GM21360 (cell line): ENCODE measurements around the gene MBLAC1.
A peak's percentile ranks its signal among the peaks of the same experiment; 100 is the strongest.

Experiments
- ATAC-seq: cut with Tn5 transposase; IDR thresholded peaks from one replicate; pipeline ENCODE4 v1.9.1; 2021; ENCODE audit warnings: mild to moderate bottlenecking, moderate library complexity; ENCODE audit not compliant: unreplicated experiment

The MBLAC1 gene, protein sequence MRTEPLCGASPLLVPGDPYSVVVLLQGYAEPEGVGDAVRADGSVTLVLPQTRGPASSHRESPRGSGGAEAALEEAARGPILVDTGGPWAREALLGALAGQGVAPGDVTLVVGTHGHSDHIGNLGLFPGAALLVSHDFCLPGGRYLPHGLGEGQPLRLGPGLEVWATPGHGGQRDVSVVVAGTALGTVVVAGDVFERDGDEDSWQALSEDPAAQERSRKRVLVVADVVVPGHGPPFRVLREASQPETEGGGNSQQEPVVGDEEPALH

DNA sequence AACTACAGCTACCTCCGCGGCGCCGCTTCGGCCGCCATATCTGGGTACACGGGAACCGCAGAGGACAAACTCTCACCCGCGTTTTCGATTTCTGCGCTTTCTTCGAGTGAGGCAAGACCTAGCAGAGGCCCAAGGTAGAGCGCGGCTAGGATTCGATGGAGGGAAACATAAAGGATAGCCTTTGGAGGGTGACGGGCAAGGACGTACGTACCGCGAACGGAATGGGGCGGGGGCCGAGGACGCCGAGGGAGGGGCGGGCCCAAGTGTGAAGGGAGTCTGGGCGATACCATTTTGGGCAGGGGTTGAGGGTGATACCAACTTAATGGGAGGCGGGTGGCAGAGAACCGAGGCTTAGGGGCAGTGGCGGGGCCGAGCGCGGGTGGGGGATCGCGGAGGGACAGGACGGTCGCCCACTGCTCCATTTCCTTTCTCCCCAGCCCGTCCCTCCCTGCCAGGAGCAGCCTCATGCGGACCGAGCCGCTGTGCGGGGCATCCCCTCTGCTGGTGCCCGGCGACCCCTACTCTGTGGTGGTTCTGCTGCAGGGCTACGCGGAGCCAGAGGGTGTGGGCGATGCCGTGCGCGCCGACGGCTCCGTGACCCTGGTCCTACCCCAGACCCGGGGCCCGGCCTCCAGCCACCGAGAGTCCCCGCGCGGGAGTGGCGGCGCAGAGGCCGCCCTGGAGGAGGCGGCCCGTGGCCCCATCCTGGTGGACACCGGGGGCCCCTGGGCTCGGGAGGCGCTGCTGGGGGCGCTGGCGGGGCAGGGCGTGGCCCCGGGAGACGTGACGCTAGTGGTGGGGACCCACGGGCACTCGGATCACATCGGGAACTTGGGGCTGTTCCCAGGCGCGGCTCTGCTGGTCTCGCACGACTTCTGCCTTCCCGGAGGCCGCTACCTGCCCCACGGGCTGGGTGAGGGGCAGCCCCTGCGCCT lies at the start of gene MBLAC1:
Gene MBLAC1, plus strand, starts transcription at position 37 of the 935 bp plus-strand sequence. Its CDS starts 429 bp downstream, at position 466.
- ATAC-seq = no peak

DNA sequence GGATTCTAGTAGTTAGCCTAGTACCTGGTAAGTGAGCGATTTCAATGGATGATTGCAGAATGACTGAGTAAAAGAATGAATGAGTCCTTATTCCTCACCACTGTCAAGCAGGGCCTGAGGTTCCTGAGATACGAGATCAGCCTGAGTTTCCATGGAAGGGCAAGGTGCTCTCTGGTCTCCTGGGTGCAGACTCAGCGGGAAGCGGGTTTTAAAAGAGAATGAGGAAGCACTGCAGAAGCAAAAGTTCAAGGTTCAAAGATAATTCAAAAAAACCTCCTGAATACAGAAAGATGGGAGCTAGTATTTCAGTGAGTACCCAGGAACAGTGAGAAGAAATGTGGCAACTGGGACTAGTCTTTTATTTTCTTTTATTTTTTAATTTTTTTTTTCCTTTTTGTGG lies 49.6 kb upstream of the MBLAC1 start:
- no peak for ATAC-seq

DNA sequence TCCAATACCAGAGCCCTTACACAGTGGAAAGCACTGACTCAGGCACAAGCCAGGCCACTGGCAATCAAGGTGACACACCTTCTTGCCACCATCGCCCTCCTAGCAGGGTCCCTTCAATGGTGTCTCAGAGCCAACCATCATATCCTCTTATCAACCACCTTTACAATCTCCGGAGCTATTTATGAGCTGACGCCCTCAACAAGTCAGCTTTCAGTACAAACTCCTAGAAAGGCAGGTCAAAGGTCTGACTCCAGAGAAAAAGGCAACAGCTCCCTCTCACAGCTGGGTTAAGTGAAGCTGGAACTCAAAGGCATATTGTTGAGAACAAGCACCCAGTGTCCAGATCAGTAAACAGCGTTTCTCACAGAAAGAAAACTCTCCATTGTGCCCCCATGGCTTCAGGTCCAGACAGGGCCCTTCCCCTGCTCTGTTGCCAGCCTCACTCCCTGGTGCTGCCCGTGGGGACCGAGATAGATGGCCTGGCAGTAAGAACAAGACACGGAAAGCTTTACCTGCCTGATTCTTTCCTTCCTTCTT lies 47.7 kb upstream of the MBLAC1 start:
- ATAC-seq = no peak

DNA sequence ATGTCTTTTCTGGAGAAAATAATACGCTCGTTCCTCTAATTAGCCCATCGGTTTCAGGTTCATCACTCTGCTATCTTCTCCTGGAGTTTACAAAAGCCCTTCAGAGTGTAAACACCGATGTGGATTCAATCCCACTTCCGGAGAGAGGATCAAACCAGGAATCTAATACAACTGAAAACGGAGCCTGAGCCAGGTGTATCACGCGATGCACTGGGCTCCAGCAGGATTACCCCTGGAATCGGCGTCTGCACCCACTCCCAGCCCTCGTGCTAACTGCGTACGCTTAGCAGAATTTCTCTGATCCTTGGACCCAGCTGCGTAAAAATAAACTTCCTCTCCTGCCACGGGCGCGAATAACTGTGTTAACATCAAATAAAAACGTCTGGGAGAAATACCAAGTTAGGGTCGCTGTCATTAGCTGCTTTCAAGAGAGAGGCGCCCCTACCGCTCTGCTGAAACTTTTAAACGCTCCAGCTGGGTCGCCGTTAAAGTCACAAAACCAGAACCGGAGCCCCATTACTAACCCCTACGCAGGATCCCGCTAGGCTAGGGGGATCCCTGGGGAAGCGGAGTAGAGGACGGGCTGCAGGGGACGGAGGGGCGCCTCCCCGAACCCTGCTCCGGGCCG lies 45.7 kb upstream of the MBLAC1 start:
- no peak for ATAC-seq

DNA sequence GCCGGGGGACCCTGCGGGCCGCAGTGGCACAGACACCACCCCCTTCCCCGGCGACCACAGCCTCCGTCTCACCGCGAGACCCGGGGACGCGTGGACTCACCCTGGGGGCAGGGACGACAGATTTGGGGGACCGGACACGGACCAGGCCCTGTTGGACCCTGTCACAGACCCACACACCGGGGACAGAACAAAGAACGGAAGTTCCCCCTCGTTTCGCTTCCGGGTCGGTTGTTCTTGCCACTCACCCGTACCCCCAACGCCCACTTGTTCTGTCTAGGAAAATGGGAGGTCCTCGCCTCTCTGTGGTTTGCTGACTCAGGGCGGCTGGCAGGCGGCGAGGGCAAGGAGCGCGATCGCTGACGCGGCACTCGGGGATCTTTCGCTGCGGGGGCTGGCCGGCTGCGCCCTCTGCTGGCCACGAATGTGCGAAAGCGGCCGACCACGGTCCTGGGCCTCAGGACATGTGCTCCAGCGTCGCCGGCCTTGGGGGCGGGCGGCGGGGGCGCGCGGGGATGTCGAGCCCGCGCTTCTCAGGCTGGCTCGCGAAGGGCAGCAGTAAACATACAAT lies 45.1 kb upstream of the MBLAC1 start, which contains the start of gene ZNF3:
Gene ZNF3, minus strand, starts transcription at position 189 of the 568 bp plus-strand sequence. CDS start 4,366 bp downstream, outside the sequence.
- peak; percentile 73 for ATAC-seq

DNA sequence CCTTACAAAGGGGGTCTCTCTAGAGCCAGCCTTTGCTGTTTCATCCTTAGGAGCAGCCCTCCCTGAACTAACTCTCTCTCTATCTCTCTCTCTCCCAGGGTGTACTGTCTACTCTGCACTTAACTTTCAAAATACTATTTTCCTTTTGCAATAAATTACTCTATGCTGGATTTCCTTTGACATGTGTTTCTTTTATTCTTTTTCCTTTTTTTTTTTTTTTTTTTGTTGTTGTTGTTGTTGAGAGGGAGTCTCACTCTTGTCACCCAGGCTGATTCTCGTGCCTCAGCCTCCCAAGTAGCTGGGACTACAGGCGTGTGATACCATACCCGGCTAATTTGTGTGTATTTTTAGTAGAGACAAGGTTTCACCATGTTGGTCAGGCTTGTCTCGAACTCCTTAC lies 43.8 kb upstream of the MBLAC1 start:
- no peak for ATAC-seq

DNA sequence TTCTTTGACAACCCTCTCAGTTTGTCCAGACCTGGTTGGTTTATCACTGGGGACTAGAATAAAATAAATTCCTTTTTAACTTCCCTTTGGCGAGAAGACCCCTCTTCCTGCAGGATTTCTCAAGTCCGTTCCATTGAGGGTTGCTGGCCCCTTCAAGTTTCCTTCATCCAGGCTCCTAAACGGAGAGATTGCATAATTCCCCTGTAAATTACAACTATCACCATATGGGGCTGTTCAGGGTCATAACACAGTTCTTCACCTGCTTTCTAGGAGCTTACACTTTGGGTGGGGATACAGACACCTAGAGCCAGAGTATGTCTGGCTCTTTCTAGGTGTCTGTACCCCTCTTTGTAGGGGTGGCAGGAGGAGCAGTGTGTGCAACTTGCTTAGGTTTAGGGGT lies 41.3 kb upstream of the MBLAC1 start:
- no peak for ATAC-seq

DNA sequence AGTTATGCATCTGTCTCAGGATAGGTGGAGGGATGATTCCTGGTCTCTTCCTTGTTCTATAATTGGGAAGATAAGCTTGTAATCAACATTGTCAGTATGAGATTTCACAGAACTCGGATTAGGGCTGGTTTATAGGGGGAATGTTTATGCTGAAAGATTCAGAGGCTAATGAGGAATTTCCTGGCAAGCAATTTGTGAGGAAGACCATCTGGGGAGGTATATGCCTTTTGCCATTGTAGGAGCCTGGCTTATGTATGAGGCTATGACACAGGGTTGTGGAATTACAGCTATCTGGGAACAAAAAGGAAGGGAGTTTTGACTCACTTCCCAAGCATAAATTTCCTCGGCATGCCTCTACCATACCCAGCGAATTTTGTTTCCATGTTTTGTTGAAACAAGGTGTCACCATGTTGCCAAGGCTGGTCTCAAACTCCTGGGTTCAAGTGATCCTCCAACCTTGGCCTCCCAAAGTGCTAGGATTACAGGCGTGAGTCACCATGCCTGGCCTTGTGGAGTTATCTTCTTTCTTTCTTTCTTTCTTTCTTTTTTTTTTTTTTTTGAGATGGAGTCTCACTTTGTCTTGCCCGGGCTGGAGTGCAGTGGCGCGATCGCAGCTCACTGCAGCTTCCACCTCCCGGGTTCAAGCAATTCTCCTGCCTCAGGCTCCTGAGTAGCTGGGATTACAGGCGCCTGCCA lies 39.6 kb upstream of the MBLAC1 start:
- ATAC-seq = no peak

DNA sequence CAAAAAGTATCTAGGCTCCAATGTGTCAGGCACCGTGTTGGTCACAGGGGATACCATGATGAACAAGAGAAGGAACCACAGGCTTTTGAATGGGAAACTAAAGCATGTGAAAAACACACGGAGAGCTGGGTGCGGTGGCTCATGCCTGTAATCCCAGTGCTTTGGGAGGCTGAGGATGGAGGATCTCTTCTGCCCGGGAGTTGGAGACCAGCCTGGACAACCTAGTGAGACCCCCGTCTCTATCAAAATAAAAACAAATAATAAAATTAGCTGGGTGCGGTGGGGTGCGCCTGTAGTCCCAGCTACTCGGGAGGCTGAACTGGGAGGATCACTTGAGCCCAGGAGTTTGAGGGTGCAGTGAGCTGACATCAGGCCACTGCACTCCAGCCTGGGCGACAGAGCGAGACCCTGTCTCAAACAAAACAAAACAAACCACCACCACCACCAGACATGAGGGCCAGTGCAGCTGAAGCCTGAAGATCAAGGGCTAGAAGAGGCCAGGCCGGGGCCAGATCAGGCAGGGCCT lies 38.6 kb upstream of the MBLAC1 start:
- ATAC-seq = no peak

DNA sequence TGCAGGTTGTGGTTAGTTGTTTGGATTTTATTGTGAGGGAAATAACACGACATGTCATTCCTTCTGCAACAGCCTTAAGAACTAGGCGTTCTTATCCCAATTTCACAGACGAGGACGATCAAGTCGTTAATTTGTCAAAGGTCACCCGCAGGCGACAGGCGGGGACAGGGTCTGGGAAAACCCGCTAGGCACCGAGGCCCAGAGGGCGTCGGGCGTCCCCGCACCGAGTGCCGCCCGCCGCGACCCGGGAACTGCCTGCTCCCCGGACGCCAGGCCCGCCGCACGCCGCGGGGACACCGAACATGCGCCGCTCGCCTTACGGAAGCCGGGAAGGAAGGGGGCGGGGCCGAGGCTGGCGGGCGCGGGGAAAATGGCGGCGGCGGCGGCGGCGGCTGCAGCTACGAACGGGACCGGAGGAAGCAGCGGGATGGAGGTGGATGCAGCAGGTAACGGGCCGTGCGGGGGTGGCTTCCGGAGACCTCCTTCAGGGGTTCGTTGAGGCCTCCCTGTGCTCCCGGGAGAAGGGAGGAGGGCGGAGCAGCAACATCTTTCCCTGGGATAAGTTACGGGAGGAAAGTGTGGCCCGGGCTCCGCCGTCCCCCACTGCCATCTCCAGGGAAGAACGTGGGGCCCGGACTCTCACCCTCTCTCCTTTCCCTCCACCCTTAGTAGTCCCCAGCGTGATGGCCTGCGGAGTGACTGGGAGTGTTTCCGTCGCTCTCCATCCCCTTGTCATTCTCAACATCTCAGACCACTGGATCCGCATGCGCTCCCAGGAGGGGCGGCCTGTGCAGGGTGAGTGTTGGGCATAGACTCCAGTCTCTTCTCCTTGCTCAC lies 37.9 kb upstream of the MBLAC1 start, which contains the start of gene COPS6:
Gene COPS6, plus strand, starts transcription at position 349 of the 837 bp plus-strand sequence. Its CDS starts 22 bp downstream, at position 371.
- peak; percentile 48 for ATAC-seq

DNA sequence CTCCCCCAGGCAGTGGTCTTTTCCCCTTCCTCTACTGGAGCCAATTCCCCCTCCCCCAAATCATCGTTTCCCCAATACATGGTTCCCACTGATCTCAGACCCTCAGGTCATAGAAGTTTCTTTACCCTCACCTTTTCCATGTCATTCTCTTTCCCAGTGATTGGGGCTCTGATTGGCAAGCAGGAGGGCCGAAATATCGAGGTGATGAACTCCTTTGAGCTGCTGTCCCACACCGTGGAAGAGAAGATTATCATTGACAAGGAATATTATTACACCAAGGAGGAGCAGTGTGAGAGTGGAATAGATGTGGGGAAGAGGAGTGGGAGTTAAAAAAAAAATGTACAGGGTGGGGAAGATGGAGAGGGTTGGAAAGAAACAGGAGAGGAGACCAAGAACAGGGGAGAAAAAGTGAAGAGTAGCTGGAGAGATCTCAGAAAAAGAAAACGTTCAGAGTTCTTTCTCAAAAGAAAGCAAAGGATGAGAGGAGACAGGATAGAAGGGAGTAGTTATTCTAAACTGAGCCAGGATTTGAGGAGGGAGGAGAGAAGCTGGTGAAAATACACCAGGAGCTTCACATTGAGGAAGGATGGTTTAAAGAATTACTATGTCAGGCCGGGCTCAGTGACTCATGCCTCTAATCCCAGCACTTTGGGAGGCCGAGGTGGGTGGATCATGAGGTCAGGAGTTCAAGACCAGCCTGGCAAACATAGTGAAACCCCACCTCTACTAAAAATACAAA lies 37.1 kb upstream of the MBLAC1 start:
- no peak for ATAC-seq

DNA sequence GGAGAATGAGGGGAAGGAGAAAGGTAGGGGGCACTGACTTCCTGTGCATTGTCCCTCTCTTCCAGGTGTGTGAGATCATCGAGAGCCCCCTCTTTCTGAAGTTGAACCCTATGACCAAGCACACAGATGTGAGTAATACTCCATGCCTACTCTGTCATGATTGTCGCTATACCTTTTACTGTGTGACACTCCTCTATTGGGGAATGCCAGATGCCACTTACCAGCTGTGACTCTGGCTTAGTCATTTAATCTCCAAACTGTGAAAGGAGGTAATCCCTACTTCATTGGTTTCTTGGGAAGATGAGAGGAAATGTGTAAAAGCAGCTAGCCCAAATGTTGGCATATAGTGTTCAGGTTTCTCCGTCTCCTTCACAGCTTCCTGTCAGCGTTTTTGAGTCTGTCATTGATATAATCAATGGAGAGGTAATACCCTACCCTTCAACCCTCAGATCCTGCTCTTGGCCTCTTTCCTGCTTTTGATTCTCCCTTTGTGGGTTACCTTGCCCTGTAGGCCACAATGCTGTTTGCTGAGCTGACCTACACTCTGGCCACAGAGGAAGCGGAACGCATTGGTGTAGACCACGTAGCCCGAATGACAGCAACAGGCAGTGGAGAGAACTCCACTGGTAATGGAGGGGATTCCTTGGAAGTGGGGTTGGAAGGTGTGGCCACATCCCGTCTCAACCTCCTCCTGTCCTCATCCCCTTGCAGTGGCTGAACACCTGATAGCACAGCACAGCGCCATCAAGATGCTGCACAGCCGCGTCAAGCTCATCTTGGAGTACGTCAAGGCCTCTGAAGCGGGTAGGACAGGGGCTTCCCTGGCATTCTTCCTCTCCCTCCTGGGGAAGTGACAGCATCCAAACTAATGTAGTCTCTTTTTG lies 36.0 kb upstream of the MBLAC1 start:
- no peak for ATAC-seq

DNA sequence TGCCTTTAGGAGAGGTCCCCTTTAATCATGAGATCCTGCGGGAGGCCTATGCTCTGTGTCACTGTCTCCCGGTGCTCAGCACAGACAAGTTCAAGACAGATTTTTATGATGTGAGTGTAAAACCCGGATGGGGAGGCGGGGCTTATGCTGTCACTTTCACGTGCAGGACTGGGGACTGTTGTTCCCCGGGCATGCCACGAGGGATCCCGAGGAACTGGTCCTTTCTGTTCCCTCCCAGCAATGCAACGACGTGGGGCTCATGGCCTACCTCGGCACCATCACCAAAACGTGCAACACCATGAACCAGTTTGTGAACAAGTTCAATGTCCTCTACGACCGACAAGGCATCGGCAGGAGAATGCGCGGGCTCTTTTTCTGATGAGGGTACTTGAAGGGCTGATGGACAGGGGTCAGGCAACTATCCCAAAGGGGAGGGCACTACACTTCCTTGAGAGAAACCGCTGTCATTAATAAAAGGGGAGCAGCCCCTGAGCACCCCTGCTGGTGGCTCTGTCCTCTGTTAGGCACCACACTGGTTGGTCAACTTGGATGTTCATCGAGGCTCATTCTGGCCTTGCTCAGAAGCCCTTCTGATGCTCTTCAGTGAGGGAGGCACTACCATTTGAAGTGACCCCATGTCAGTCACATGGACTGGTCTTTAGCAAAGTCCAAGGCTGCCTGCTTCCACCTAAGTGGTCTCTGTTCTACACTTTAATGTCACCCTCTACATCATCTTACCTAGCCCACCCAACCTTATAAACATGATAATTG lies 35.2 kb upstream of the MBLAC1 start:
- ATAC-seq = no peak

DNA sequence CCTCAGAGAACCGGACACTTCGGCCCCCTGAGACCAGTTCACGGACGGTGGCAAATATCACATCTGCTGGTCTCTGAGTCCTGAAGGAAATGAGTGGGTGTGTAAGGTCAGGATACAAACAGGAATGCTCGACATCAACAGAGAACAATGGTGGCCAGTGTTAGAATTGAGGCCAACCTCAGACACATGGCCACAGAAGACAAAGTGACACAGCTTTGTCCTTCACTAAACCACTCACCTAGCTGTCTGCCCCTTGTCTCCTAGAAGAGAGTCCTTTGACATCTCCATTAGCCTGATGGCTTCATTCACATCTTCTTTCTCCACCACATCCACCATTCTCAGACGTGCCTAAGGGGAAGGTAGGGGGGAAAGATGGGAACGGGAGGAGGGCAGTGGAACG lies 33.7 kb upstream of the MBLAC1 start:
- no peak for ATAC-seq

DNA sequence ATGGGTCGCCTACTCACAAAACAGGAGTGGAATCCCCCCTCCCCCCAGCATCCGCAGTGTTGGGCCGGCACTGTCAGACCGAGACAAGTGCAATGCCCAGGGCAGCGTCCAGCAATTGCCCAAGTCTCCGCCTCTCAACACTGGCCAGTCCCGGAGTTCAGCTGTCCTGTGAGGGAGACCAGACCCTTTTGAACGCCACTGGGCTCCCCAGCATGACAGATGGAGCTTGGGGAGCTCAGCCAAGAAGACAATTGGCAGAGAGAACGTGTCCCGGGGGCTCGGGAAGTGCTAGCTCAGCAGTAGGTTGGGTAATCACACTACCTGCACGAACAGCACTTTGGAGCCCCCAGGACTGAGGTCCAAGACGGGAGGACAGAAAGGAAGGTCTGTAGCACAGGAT lies 33.3 kb upstream of the MBLAC1 start:
- no peak for ATAC-seq

DNA sequence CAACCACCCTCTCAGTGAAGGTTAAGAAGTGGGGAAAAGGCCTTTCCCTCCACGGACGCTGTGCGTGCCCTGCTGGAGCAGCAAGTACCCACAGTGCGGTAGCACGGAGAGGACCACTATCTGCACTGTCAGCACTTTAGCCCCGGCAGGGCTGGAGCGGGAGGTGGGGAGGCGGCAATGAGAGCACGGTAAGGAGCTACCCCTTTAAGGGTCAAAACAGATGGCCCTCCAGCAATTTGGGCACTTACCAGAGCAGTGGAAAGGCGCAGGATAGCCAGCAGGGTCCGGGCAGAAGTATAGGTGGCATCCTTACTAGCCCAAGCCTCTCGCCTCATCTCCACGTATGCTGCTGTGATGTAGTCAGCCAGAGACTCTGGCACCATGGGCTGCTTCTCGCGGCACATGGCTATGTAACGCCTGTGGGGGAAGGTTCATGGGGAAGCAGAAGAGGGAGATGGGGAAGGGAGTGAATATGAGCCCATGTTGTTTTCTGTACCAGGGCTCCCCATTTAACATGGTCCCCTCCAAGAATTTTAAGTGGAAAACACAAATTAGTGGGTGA lies 32.8 kb upstream of the MBLAC1 start:
- ATAC-seq = no peak
